ENCODE data around the gene FLNC. TPM values are rescaled to one million over a fixed set of nuclear protein-coding genes. Genes with fewer than 3 reads are reported as not detected.

The FLNC gene
- total and polyA plus RNA-seq, 2 donors (not counting 3 experiments of a cell fraction or from before 2014, with no cell fraction given): 19.5 to 81.9 TPM

DNA sequence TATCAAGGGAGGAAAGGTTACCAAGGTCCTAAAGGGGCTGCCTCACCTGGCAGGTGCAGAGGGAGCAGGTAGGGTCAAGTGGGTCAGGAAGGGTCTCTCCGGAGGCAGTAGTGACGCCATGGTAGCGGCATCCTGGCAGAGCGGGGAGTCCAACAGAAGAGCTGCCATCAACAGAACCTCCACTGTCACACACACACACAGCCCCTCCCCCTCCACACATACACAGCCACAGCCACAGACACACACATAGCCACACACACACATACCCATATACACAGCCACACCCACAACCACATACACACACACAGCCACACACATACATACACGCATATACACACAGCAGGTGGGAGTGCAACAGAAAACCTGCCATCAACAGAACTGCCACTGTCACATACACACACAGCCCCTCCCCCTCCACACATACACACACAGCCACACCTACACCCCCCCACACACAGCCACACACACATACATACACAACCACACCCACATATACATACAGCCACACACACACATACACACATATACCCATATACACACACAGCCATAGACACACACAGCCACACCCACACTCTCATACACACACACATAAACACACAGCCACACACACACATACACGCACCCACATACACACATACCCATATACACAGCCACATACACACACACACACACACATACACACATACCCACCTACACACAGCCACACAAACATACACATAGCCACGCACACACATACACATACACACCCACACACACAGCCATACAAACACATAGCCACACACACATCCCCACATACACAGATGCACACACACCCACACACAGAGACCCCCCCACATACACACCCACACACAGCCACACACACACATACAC, 57.2 kb downstream of the FLNC start:
- H3K9me1 ChIP-seq (replicated peaks; ENCODE audit: control insufficient read depth, extremely low read depth, insufficient read depth, low read length): no peaks in the 10 kb centered on the region
- dilution Hi-C loops (cut with MboI; ENCODE audit: extremely low pct_ligation_motif_present, low sequenced_read_pairs) (no loop called here), intact Hi-C loops (cut with micrococcal nuclease) (no loop called here)
- no peaks in the 10 kb centered on the region for H3K4me1 ChIP-seq (ENCODE audit: control insufficient read depth, extremely low read depth, insufficient read depth, low read length)
- ChIA-PET POLR2A (no interaction called here), CTCF (interaction anchor here (2.0 kb wide), 1 partner anchor 428 kb away, joined by 5 read pairs; no protein-coding TSS in a partner anchor)
- FAIRE-seq: no peak
- BruUV-seq (replicated peaks): no TSS peak
- H3K4me3 ChIP-seq (replicated peaks in 1 of 3; ENCODE audit: insufficient read depth in 1 of 3, low read depth in 1 of 3, low read length in 3 of 3): no peak overlapping the region
- H3K79me2 ChIP-seq (ENCODE audit: control insufficient read depth, insufficient read depth, low read length): no peaks in the 10 kb centered on the region
- TF ChIP-seq GATA2 (IDR thresholded peaks at IDR 0.05; ENCODE audit: insufficient read depth, insufficient read length, low read depth, low read length): no peak
- no peak for TF ChIP-seq POLR2AphosphoS5 (IDR thresholded peaks at IDR 0.05; ENCODE audit: insufficient read depth, low read depth, low read length)
- TF ChIP-seq MYC (IDR thresholded peaks at IDR 0.05; ENCODE audit: low read depth, low read length): no peak
- no peak for TF ChIP-seq EZH2 (IDR thresholded peaks at IDR 0.05; ENCODE audit: borderline replicate concordance, low read depth, low read length, severe bottlenecking)
- no peak for TF ChIP-seq JUN (IDR thresholded peaks at IDR 0.05; ENCODE audit: borderline replicate concordance, insufficient read depth, insufficient read length, low read depth)
- TF ChIP-seq FOS (IDR thresholded peaks at IDR 0.05; ENCODE audit: borderline replicate concordance, insufficient read depth, low read length): no peak
- DNase-seq (ENCODE audit: low read depth, low spot score): no peak
- no peak overlapping the region for H2AFZ ChIP-seq (ENCODE audit: low read depth, low read length)
- no peak overlapping the region for H3K4me2 ChIP-seq (ENCODE audit: insufficient read depth, low read length)
- no peaks in the 10 kb centered on the region for H3K9me3 ChIP-seq (replicated peaks; ENCODE audit: control insufficient read depth, insufficient read depth, low read length)
- no peaks in the 10 kb centered on the region for H3K36me3 ChIP-seq (ENCODE audit: control insufficient read depth in 2 of 2, extremely low read depth in 1 of 2, insufficient read depth in 2 of 2, low read length in 2 of 2)
- H4K20me1 ChIP-seq (replicated peaks; ENCODE audit: control insufficient read depth, extremely low read depth, insufficient read depth, low read length): no peaks in the 10 kb centered on the region
- no peak overlapping the region for H3K27ac ChIP-seq (ENCODE audit: insufficient read depth, low read depth, low read length)
- H3K9ac ChIP-seq (replicated peaks; ENCODE audit: extremely low read depth, insufficient read depth, low read length): no peak overlapping the region
- H3K27me3 ChIP-seq (ENCODE audit: control insufficient read depth in 2 of 2, insufficient read depth in 2 of 2, low read length in 2 of 2): peaks cover 6 to 14% of the 10 kb centered on the region in 2 experiments

Measured in endothelial cell of umbilical vein (primary cell).